WTC11 (cell line): ENCODE measurements around the gene STK24. TPM values are rescaled to one million over a fixed set of nuclear protein-coding genes. Genes with fewer than 3 reads are reported as not detected.

Source experiments
- ATAC-seq: fragments of 200-7000 bp; cut with Tn5 transposase; 2 replicates; pipeline ENCODE4 v1.10.0; 2021; ENCODE audit warnings: mild to moderate bottlenecking, moderate library complexity
- CTCF ChIA-PET: fragments of 300-600 bp; sonication (Branson Sonifier 250); formaldehyde crosslinking; loops from one replicate; lab custom pipeline; 2021; ENCODE audit warnings: antibody characterized with exemption; lab: Charles Lee
- POLR2A ChIA-PET: fragments of 350-600 bp; sonication (Branson Sonifier 250); formaldehyde crosslinking; loops from one replicate; lab custom pipeline; 2021; ENCODE audit warnings: antibody characterized with exemption; lab: Charles Lee
- DNase-seq: peaks from one replicate; pipeline ENCODE4 v3.0.0; 2021; ENCODE audit warnings: low spot score
- H3K27ac Mint-ChIP-seq: 2 replicates; pipeline ENCODE4 v1.8.0; 2021; ENCODE audit warnings: mixed read lengths
- H3K27me3 Mint-ChIP-seq: 2 replicates; pipeline ENCODE4 v1.8.0; 2021; ENCODE audit warnings: low read depth, mild to moderate bottlenecking, moderate library complexity, mixed read lengths
- H3K36me3 Mint-ChIP-seq: 2 replicates; pipeline ENCODE4 v1.8.0; 2021; ENCODE audit warnings: mixed read lengths
- H3K4me1 Mint-ChIP-seq: 2 replicates; pipeline ENCODE4 v1.8.0; 2022; ENCODE audit warnings: mixed read lengths
- H3K4me3 Mint-ChIP-seq: 2 replicates; pipeline ENCODE4 v1.8.0; 2021; ENCODE audit warnings: mild to moderate bottlenecking, moderate library complexity, mixed read lengths
- H3K9me3 Mint-ChIP-seq: 2 replicates; pipeline ENCODE4 v1.8.0; 2021; ENCODE audit warnings: mixed read lengths
- AFF4 ChIP-seq: sonication (generic); formaldehyde crosslinking; IDR thresholded peaks from 2 replicates; pipeline ENCODE4 v1.8.1; 2023; ENCODE audit warnings: mild to moderate bottlenecking, missing genetic modification reagents, borderline replicate concordance
- ATF2 ChIP-seq: sonication (generic); formaldehyde crosslinking; IDR thresholded peaks from 2 replicates; pipeline ENCODE4 v1.8.1; 2022; ENCODE audit warnings: low read depth, missing genetic modification reagents, borderline replicate concordance
- CBFB ChIP-seq: sonication (generic); formaldehyde crosslinking; IDR thresholded peaks from 2 replicates; pipeline ENCODE4 v1.8.1; 2022; ENCODE audit warnings: mild to moderate bottlenecking, low read depth, missing genetic modification reagents
- CREB1 ChIP-seq: sonication (generic); formaldehyde crosslinking; IDR thresholded peaks from 2 replicates; pipeline ENCODE4 v1.8.0; 2023; ENCODE audit warnings: mild to moderate bottlenecking, missing genetic modification reagents
- CTCF ChIP-seq: fragments of 200-600 bp; IDR thresholded peaks from 2 replicates; pipeline ENCODE4 v1.8.0; 2022; ENCODE audit warnings: antibody characterized with exemption
- ETV6 ChIP-seq: sonication (generic); formaldehyde crosslinking; IDR thresholded peaks from 2 replicates; pipeline ENCODE4 v1.8.1; 2022; ENCODE audit warnings: mild to moderate bottlenecking, missing genetic modification reagents
- GABPB1 ChIP-seq: sonication (generic); formaldehyde crosslinking; IDR thresholded peaks from 2 replicates; pipeline ENCODE4 v1.8.1; 2023; ENCODE audit warnings: mild to moderate bottlenecking, missing genetic modification reagents
- IRF1 ChIP-seq: sonication (generic); formaldehyde crosslinking; IDR thresholded peaks from 2 replicates; pipeline ENCODE4 v1.8.0; 2023; ENCODE audit warnings: missing genetic modification reagents
- KAT7 ChIP-seq: sonication (generic); formaldehyde crosslinking; IDR thresholded peaks from 2 replicates; pipeline ENCODE4 v1.8.1; 2023; ENCODE audit warnings: missing genetic modification reagents, mild to moderate bottlenecking, borderline replicate concordance
- MAX ChIP-seq: sonication (generic); formaldehyde crosslinking; IDR thresholded peaks from 2 replicates; pipeline ENCODE4 v1.8.0; 2022; ENCODE audit warnings: mild to moderate bottlenecking, missing genetic modification reagents
- NFATC4 ChIP-seq: fragments of 250-450 bp; sonication (Bioruptor Pico); IDR thresholded peaks from 2 replicates; pipeline ENCODE4 v1.9.0; 2021; ENCODE audit warnings: mild to moderate bottlenecking
- NFE2L1 ChIP-seq: sonication (generic); formaldehyde crosslinking; IDR thresholded peaks from 2 replicates; pipeline ENCODE4 v1.8.1; 2023; ENCODE audit warnings: missing genetic modification reagents
- NR1H2 ChIP-seq: sonication (generic); formaldehyde crosslinking; IDR thresholded peaks from 2 replicates; pipeline ENCODE4 v1.9.0; 2021; ENCODE audit warnings: mild to moderate bottlenecking, moderate library complexity, missing genetic modification reagents
- OVOL2 ChIP-seq: fragments of 250-450 bp; sonication (Bioruptor Pico); IDR thresholded peaks from 2 replicates; pipeline ENCODE4 v1.9.0; 2021; ENCODE audit warnings: mild to moderate bottlenecking, borderline replicate concordance
- PREB ChIP-seq: sonication (generic); formaldehyde crosslinking; IDR thresholded peaks from 2 replicates; pipeline ENCODE4 v1.8.1; 2022; ENCODE audit warnings: mild to moderate bottlenecking, missing genetic modification reagents, moderate library complexity, borderline replicate concordance
- PRRX2 ChIP-seq: fragments of 250-450 bp; sonication (Bioruptor Pico); IDR thresholded peaks from 2 replicates; pipeline ENCODE4 v1.8.0; 2021; ENCODE audit warnings: mild to moderate bottlenecking
- RORB ChIP-seq: fragments of 250-450 bp; sonication (Bioruptor Pico); IDR thresholded peaks from 2 replicates; pipeline ENCODE4 v1.9.0; 2021; ENCODE audit warnings: mild to moderate bottlenecking
- USF2 ChIP-seq: sonication (generic); formaldehyde crosslinking; IDR thresholded peaks from 2 replicates; pipeline ENCODE4 v1.8.1; 2023; ENCODE audit warnings: mild to moderate bottlenecking, missing genetic modification reagents, moderate library complexity
- ZNF219 ChIP-seq: sonication (generic); formaldehyde crosslinking; IDR thresholded peaks from 2 replicates; pipeline ENCODE4 v1.8.0; 2023; ENCODE audit warnings: missing genetic modification reagents, mild to moderate bottlenecking, borderline replicate concordance
- ZNF232 ChIP-seq: sonication (generic); formaldehyde crosslinking; IDR thresholded peaks from 2 replicates; pipeline ENCODE4 v1.8.0; 2022; ENCODE audit warnings: mild to moderate bottlenecking, missing genetic modification reagents
- total RNA-seq: library from RNA; stranded (reverse); gene quantifications from 3 replicates; pipeline ENCODE4 v1.2.3, GENCODE V29; 2021

STK24 gene
- total RNA-seq, 1 experiment from 2014 or later = 138 TPM

GRCh38 chr13:98528663-98529064 lies 48.2 kb downstream of the STK24 start (continued):
- no peak for TF ChIP-seq MAX (CRISPR knock-in tag)
- no peak for TF ChIP-seq RORB
- no peak for TF ChIP-seq AFF4

GRCh38 chr13:98527526-98527925 lies 49.4 kb downstream of the STK24 start:
- H3K36me3 Mint-ChIP-seq = no peaks in the 10 kb centered on the region
- CTCF ChIA-PET = interaction anchor here (1.7 kb wide), 1 partner anchor 45 kb away, joined by 4 read pairs; no protein-coding TSS in a partner anchor
- H3K4me3 Mint-ChIP-seq = no peak overlapping the region
- H3K27ac Mint-ChIP-seq = no peak overlapping the region
- peaks cover 84% of the 10 kb centered on the region for H3K4me1 Mint-ChIP-seq
- no peak for TF ChIP-seq OVOL2
- no peak for TF ChIP-seq NR1H2
- TF ChIP-seq ZNF219 (CRISPR knock-in tag) = no peak
- no peak for TF ChIP-seq PREB
- TF ChIP-seq KAT7 = no peak
- no peak for TF ChIP-seq NFATC4 (CRISPR knock-in tag)
- TF ChIP-seq PRRX2 (CRISPR knock-in tag) = no peak
- TF ChIP-seq CBFB (CRISPR knock-in tag) = no peak
- no peak for TF ChIP-seq ATF2 (CRISPR knock-in tag)
- no peak for TF ChIP-seq ZNF232 (CRISPR knock-in tag)
- no peak for TF ChIP-seq ETV6 (CRISPR knock-in tag)
- no peak for TF ChIP-seq CTCF
- no peaks in the 10 kb centered on the region for H3K27me3 Mint-ChIP-seq
- no peaks in the 10 kb centered on the region for H3K9me3 Mint-ChIP-seq
- ATAC-seq (no peak), DNase-seq (no peak)
- POLR2A ChIA-PET = no interaction called here

- no peaks in the 10 kb centered on the region for H3K9me3 Mint-ChIP-seq
- ChIA-PET POLR2A (interaction anchor here (1.5 kb wide), 1 partner anchor 42 kb away, joined by 4 read pairs; no protein-coding TSS in a partner anchor), CTCF (interaction anchor here (0.6 to 1.8 kb wide), 3 partner anchors 127 to 488 kb away, joined by 3 to 6 read pairs (median 5); no protein-coding TSS in a partner anchor)
- no peaks in the 10 kb centered on the region for H3K27me3 Mint-ChIP-seq
- no peak for TF ChIP-seq CREB1 (CRISPR knock-in tag)
- no peak for TF ChIP-seq NFE2L1 (CRISPR knock-in tag)
- no peak for TF ChIP-seq USF2 (CRISPR knock-in tag)
- TF ChIP-seq IRF1 (CRISPR knock-in tag) = no peak
- TF ChIP-seq GABPB1 = no peak
- H3K4me1 Mint-ChIP-seq = peaks cover 89% of the 10 kb centered on the region
- H3K36me3 Mint-ChIP-seq = no peaks in the 10 kb centered on the region
- DNase-seq (no peak), ATAC-seq (no peak)
- no peak overlapping the region for H3K4me3 Mint-ChIP-seq
- peak overlapping the region; percentile 44; the same call in 1 of the 2 replicates for H3K27ac Mint-ChIP-seq
Measured at GRCh38 chr13:98526182-98526512, 50.8 kb downstream of the STK24 start.
